Esophagus muscularis mucosa (tissue), 4 donors: ENCODE results near the gene TSPAN15. TPM values are rescaled to one million over a fixed set of nuclear protein-coding genes. Genes with fewer than 3 reads are reported as not detected.

Source experiments
- DNase-seq: peaks from one replicate; pipeline ENCODE4 v3.0.0-alpha.2; 2017; ENCODE audit errors: extremely low spot score
- H3K27ac ChIP-seq, 4 donors: fragments of 200-600 bp; sonication (generic); replicated peaks in 1 of 4; 1 replicate in 3 of 4; 2 replicates in 1 of 4; pipeline ENCODE4 v1.5.1; 2016 to 2019; ENCODE audit warnings: mild to moderate bottlenecking in 1 of 4
- H3K27me3 ChIP-seq, 4 donors: fragments of 200-600 bp; sonication (generic); one replicate each; pipeline versions ENCODE4 v1.5.1 to v1.6.0; 2016 to 2019
- H3K36me3 ChIP-seq, 4 donors: fragments of 200-600 bp; sonication (generic); one replicate each; pipeline ENCODE4 v1.5.1; 2016 to 2019
- H3K4me1 ChIP-seq, 4 donors: fragments of 200-600 bp; sonication (generic); one replicate each; pipeline ENCODE4 v1.5.1; 2016 to 2019
- H3K4me3 ChIP-seq, 4 donors: fragments of 200-600 bp; sonication (generic); 1 replicate in 2 of 4; 2 replicates in 2 of 4; pipeline ENCODE4 v1.5.1; 2016 to 2019; ENCODE audit warnings: mild to moderate bottlenecking in 4 of 4, moderate library complexity in 1 of 4
- H3K9me3 ChIP-seq, 4 donors: fragments of 200-600 bp; sonication (generic); 1 replicate in 3 of 4; 2 replicates in 1 of 4; pipeline ENCODE4 v1.5.1; 2016 to 2019
- EP300 ChIP-seq: sonication (generic); formaldehyde crosslinking; IDR thresholded peaks from one replicate; pipeline ENCODE4 v1.6.1; 2017; ENCODE audit warnings: antibody characterized with exemption
- POLR2A ChIP-seq: fragments of 450-650 bp; IDR thresholded peaks from one replicate; pipeline ENCODE4 v1.6.1; 2017; ENCODE audit warnings: antibody characterized with exemption, moderate library complexity, mild to moderate bottlenecking, low read depth
- POLR2AphosphoS5 ChIP-seq, 2 donors: sonication (generic); formaldehyde crosslinking; IDR thresholded peaks; one replicate each; pipeline ENCODE4 v1.6.1; 2017; ENCODE audit warnings: antibody characterized with exemption in 2 of 2
- WGBS: methylation state at CpG from one replicate; pipeline ENCODE4 v1.1.5; 2018; 5-methylcytosine and 5-hydroxymethylcytosine counted together
- intact Hi-C: fragments of 100-400 bp; cut with DNase I; formaldehyde crosslinking; loops from one replicate; pipeline ENCODE4 v1.15.1; 2023
- total RNA-seq, 4 donors: library from RNA; depleted of rRNA; stranded (reverse); fragments of >200 nt; gene quantifications; one replicate each; pipeline versions ENCODE4 v1.1.0 to v1.2.1, GENCODE V29; 2016
- TF ChIP-seq, protein P1 (sequence below), 3 experiments: fragments of 200-600 bp in 2 of 3; fragments of 450-650 bp in 1 of 3; sonication (generic) in 2 of 3; IDR thresholded peaks; one replicate each; pipeline ENCODE4 v1.5.1; 2017 to 2019; ENCODE audit warnings: antibody characterized with exemption in 3 of 3, mild to moderate bottlenecking in 2 of 3, moderate library complexity in 1 of 3

Gene TSPAN15
- total RNA-seq, 4 donors from 2014 or later: 40.3 to 59.4 (median 53.5) TPM

DNA sequence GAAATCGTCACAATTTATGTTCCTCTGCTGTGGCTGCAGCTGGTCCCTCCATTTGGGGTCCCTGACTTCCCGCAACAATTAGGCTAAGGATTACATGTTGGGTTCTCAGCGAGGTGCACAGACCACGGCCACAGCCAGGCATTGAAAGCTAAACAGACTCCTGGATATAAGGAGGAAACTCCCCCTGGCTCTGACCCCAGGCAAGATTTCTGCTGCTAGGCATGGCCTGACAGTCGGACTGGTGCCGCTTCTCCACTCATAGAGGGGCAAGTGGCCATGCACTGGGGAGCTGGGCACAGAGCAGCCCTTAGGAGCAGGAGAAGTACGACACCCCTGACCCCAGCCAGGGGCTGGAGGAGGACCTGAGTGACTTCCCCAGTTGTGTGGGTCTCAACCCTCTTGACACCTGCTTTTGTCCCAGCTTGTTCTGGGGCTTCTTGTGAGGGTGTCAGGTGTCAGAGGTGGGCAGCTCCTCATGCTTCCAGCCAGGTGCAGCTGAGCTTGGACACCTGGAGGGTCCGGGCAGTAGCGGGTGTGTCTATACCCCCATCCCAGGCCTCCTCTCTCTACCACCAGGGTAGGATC is 38.3 kb downstream of the TSPAN15 start:
- peaks cover 31 to 80% (median 70%) of the 10 kb centered on the region in 4 donors for H3K4me1 ChIP-seq
- H3K4me3 ChIP-seq: no peak overlapping the region
- H3K27ac ChIP-seq: peak overlapping the region; percentile 44 to 82 (median 76)
- H3K36me3 ChIP-seq: peaks cover 0 to 8% (median 2%) of the 10 kb centered on the region in 4 donors
- intact Hi-C loops: no loop called here
- no peaks in the 10 kb centered on the region for H3K27me3 ChIP-seq
- TF ChIP-seq EP300 (no peak), POLR2AphosphoS5 (IDR thresholded peaks at IDR 0.05) (no peak), POLR2A (no peak)
- TF ChIP-seq, protein P1, sequence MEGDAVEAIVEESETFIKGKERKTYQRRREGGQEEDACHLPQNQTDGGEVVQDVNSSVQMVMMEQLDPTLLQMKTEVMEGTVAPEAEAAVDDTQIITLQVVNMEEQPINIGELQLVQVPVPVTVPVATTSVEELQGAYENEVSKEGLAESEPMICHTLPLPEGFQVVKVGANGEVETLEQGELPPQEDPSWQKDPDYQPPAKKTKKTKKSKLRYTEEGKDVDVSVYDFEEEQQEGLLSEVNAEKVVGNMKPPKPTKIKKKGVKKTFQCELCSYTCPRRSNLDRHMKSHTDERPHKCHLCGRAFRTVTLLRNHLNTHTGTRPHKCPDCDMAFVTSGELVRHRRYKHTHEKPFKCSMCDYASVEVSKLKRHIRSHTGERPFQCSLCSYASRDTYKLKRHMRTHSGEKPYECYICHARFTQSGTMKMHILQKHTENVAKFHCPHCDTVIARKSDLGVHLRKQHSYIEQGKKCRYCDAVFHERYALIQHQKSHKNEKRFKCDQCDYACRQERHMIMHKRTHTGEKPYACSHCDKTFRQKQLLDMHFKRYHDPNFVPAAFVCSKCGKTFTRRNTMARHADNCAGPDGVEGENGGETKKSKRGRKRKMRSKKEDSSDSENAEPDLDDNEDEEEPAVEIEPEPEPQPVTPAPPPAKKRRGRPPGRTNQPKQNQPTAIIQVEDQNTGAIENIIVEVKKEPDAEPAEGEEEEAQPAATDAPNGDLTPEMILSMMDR (IDR thresholded peaks at IDR 0.05): no peak
- no peak for DNase-seq
- 93% methylated on average over 7 of the region's 9 CpGs for WGBS
- no peaks in the 10 kb centered on the region for H3K9me3 ChIP-seq

DNA sequence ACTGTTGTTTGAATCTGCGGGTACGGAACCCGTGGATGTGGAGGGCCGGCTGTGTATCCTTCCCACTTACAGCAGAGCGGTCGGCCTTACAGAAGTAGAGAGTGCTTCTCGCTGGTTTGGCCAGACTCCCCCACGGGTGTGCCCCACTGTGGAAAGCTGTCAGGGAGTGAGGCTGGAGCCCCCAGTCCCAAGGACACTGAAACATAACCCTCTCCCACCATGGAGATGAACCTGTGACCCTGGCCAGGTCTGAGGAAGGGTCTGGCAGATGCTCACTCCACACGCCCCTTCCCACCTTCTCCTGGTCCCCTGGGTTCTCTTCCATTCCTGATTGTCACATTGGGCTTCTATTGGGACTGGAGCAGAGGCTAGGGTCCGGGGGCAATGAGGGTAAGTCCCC is 39.6 kb downstream of the TSPAN15 start:
- 91% methylated on average over 9 of the region's 10 CpGs for WGBS
- peak overlapping the region; percentile 71 to 82 (median 78) for H3K27ac ChIP-seq
- intact Hi-C loops: no loop called here
- TF ChIP-seq POLR2A (no peak), EP300 (no peak), POLR2AphosphoS5 (IDR thresholded peaks at IDR 0.05) (no peak)
- TF ChIP-seq, protein P1 (IDR thresholded peaks at IDR 0.05): no peak
- H3K4me1 ChIP-seq: peaks cover 28 to 80% (median 70%) of the 10 kb centered on the region in 4 donors
- no peaks in the 10 kb centered on the region for H3K27me3 ChIP-seq
- no peaks in the 10 kb centered on the region for H3K9me3 ChIP-seq
- peaks cover 0 to 10% (median 4%) of the 10 kb centered on the region in 4 donors for H3K36me3 ChIP-seq
- no peak overlapping the region for H3K4me3 ChIP-seq
- no peak for DNase-seq

DNA sequence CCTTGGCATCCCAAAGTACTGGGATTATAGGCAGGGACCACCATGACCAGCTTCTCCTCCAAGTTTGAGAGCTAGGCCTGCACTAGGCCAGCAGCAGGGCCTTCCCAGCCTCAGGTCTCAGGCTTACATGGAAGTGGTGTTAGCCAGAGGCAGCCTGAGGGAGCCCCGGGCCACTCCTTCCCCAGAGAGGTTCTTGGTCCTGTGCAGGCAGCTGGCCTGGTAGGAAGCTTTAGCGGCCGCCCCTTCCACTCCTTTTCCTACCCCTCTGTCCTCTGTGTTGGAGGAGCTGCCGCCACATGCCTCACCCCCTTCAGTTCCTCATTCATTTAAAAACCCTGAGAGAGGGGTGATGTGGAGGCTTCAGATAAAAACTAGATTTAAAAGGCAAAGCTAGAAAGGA is 40.3 kb downstream of the TSPAN15 start:
- WGBS: 59% methylated on average over 4 of the region's 4 CpGs
- H3K27me3 ChIP-seq: no peaks in the 10 kb centered on the region
- TF ChIP-seq EP300 (no peak), POLR2A (no peak), POLR2AphosphoS5 (IDR thresholded peaks at IDR 0.05) (no peak)
- TF ChIP-seq, protein P1 (IDR thresholded peaks at IDR 0.05): no peak
- peaks cover 20 to 79% (median 70%) of the 10 kb centered on the region in 4 donors for H3K4me1 ChIP-seq
- H3K4me3 ChIP-seq: no peak overlapping the region
- intact Hi-C loops: no loop called here
- H3K9me3 ChIP-seq: no peaks in the 10 kb centered on the region
- DNase-seq: no peak
- peaks cover 0 to 11% (median 6%) of the 10 kb centered on the region in 4 donors for H3K36me3 ChIP-seq
- H3K27ac ChIP-seq: peak overlapping the region; percentile 71 to 82 (median 78)

DNA sequence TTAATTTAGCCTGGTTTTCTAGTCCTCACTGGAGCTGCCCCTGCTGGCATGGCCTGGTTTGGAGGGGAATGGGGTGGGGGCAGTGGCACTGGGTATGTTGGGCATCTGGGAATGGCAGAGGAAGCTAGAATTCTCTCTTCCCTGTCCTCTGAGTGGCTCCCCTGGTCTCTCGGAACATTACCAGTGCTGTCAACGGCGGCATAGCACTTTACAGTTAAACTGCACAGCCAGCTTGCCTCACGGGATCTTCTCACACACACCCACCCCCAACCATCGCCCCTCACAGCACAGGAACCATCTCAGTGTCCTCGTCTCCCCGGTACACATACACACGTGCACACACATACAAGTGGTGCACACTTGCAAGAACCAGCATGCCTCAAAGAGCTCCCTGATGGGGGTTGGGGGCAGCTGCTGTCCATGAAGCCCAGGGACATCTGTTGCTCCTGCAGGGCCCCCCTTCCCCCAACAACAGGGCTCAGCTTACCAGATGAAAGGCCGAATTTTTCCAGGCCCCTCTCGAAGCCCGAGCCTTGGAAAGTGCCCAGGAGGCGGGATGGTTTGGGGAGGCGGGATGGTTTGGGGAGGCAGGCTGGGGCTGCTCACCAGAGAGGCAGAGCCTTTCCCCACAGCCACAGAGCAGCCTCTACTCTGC is 41.0 kb downstream of the TSPAN15 start:
- Histone ChIP-seq H3K36me3 (peaks cover 0 to 11% (median 9%) of the 10 kb centered on the region in 4 donors), H3K27ac (peak overlapping the region; percentile 71 to 82 (median 78)), H3K27me3 (no peaks in the 10 kb centered on the region), H3K4me3 (no peak overlapping the region), H3K4me1 (peaks cover 16 to 79% (median 70%) of the 10 kb centered on the region in 4 donors), H3K9me3 (no peaks in the 10 kb centered on the region)
- WGBS: 62% methylated on average over 12 of the region's 13 CpGs
- intact Hi-C loops: no loop called here
- no peak for DNase-seq
- TF ChIP-seq POLR2AphosphoS5 (IDR thresholded peaks at IDR 0.05): no peak
- TF ChIP-seq, protein P1 (IDR thresholded peaks at IDR 0.05): no peak
